HG03280 (cell line): ENCODE measurements around the gene SLC51A.

Experiments used
- ATAC-seq: cut with Tn5 transposase; IDR thresholded peaks from one replicate; pipeline ENCODE4 v1.9.1; 2021; ENCODE audit warnings: mild to moderate bottlenecking, moderate library complexity; ENCODE audit not compliant: unreplicated experiment

Gene SLC51A

GRCh38 chr3:196214783-196215441 is 1.4 kb upstream of the SLC51A start:
- ATAC-seq, result no peak

DNA sequence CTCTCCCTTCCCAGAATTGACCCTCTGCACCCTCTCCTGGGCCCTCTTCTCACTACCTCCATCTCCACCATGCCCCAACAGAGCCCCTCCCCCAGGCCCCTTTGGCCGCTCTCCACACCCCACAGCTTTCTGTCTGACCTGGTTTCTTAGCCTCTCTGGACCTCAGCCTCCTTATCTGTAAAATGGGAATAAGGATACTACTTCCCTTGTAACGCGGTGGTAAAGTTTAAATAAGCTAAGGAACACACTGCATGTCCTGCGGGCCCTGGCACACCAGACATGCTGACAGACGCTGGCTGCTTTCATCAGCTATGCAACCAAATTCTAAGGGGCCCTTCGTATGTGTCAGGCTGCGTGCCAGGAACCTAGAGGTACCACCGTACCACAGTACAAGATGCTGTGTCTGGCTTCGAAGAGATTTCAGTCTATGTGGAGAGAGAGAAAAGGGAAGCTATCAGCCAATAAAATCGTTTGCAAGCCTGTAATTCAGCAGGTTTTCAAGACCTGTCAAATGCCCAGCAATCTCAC is 777 bp upstream of the SLC51A start:
- no peak for ATAC-seq

GRCh38 chr3:196216681-196217211 is 412 bp downstream of the SLC51A start:
- ATAC-seq, result no peak

- no peak for ATAC-seq
Observed at GRCh38 chr3:196217307-196218154, 1.2 kb downstream of the SLC51A start.

DNA sequence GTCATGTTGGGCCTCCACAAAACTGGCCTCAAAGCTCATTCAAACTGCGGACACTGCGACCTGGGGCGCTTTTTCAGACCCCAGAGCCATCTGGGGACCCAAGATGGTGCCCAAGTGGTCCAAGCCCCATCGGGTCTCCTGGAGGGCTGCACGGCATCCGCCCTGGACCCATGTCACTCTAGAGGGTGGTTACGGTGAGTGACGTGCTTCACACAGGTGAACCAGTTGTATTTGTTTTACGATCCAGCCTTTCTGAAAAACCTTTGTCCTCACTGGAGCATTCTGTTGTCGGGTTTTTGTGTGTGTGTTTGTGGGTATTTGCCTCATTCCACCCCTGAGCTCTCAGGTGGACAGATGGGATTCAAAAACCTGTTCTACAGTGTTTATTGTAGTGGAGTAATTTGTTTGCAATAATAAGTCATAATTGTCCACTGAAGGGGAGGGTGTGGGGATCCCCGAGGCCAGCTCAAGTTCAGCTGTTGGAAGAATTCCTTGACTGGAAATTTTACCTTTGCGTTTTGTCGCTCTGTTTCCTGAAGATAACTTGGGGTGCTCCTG is 1.9 kb downstream of the SLC51A start:
- no peak for ATAC-seq

GRCh38 chr3:196219194-196219969 is 3.0 kb downstream of the SLC51A start:
- ATAC-seq, result no peak

- ATAC-seq, result no peak
Observed at GRCh38 chr3:196219970-196220311, 3.6 kb downstream of the SLC51A start.

- ATAC-seq, result no peak
Observed at GRCh38 chr3:196220587-196220986, 4.3 kb downstream of the SLC51A start.

GRCh38 chr3:196220991-196221390 is 4.7 kb downstream of the SLC51A start:
- ATAC-seq, result no peak

GRCh38 chr3:196222876-196223595 is 6.7 kb downstream of the SLC51A start:
- ATAC-seq, result no peak

- no peak for ATAC-seq
Observed at GRCh38 chr3:196225086-196225485, 8.8 kb downstream of the SLC51A start.

GRCh38 chr3:196225763-196226364 is 9.5 kb downstream of the SLC51A start:
- ATAC-seq, result no peak

GRCh38 chr3:196227121-196227561 is 10.8 kb downstream of the SLC51A start:
- ATAC-seq, result no peak

DNA sequence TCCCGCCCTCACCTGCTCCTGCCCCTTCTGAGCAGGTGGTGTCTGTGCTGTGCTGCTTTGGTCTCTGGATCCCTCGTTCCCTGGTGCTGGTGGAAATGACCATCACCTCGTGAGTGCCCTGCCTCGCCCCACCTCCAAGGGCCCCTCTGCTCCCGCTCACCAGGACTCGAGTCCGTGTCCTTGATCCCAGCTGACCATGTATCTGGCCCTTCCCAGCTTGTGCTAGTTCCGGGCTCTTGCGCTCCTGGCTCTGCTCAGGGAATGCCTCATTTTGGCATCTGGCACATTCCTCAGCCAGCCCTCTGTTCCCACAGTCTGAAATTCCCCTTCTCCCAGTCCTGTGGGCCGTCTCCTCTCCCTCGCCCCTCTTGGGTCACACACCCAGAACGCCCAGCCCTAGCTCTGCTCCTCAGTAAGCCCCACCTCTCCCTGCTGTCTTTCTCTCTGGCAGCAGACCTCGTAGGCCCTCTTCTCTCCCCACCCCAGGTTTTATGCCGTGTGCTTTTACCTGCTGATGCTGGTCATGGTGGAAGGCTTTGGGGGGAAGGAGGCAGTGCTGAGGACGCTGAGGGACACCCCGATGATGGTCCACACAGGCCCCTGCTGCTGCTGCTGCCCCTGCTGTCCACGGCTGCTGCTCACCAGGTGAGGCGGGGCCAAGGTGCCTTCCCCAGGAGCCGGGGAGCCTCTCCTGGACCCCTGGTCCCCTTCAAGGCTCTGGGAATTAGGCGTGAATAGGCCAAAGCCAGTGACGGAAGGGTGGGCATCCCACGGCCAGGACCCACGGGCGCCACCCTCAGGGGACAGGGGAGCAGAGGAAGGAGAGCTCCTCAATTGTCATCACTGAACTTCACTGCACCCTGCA is 11.5 kb downstream of the SLC51A start:
- ATAC-seq, result no peak

DNA sequence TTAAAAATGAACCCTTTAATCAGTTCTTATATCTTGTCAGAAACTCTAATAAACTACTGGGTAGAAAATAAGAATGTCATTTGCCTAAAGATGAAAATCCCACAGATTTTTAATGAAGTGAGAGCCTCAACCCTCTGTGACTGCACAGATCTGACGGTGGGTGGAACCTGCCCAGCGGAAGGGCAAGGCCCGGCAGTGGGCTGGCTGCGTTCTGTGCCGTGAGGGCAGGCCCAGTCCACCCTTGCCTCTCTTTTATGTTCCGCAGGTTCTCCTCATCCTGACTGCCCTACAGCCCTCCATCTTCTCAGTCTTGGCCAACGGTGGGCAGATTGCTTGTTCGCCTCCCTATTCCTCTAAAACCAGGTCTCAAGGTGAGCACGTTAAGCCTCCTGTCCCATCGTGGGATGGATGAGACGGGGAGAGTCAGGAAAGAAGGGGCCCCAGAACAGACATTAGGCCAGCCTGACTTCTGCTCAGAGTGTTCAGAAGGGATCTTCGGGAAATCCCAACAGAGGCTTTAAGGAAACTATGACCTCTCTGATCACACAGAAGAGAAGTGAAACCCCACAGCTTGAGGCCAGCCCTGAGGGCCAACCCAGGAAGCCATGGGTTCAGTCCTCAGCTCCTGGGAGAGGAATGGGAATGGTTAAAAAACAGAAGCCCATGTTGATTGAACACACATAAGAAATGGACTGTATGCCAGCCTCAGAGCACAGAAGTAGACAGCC is 16.0 kb downstream of the SLC51A start:
- no peak for ATAC-seq

DNA sequence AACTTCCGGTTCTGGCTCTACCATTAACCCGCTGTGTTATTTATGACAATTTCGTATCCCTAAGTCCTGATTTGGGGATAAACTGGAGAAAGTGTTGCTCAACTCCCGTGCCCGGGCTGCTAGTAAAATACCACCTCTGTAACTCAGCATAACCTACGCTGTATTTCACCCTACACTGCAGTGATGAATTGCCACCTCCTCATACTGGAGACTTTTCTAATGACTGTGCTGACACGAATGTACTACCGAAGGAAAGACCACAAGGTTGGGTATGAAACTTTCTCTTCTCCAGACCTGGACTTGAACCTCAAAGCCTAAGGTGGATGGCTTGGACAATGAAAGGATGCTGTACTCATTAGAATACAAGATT is 16.5 kb downstream of the SLC51A start:
- no peak for ATAC-seq

DNA sequence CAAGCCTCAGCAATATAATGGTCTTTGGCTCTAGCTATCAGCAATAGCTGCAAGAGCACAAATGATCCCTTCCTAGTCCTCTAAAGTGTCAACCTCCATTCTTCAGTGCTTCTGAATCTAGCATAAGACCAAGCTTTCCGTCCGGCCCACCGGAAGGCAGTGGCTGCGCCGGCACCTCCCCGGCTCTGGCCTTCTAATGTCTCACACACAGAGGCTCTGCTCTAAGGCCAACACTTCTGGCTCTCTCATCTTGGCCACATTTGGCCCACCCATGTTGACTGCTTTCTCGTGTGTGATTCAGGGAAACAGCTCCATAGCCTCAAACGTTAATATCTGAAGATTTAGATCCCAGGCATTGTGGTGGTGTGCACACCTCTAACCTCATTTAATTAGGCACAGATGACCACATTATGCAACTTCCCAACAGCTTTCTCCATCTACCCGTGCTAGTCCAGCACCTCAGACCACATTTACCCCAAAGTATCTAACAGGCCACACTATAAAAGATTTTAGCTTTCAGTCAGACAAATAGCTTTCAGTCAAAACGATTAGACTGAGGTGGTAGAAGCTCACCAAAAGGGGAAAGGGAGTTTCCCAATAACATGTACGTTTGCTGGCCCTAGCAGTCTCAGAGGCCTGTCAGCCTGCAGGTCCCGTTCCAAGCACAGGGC is 19.3 kb downstream of the SLC51A start:
- no peak for ATAC-seq

- no peak for ATAC-seq
Observed at GRCh38 chr3:196236223-196236622, 19.9 kb downstream of the SLC51A start.
